Measurements from ENCODE around the gene IFNAR2.

IFNAR2 gene

GRCh38 chr21:33259428-33259827 lies 29.7 kb downstream of the IFNAR2 start:
- Histone ChIP-seq H3K27me3 (ENCODE audit: low read depth, low read length) (no peaks in the 10 kb centered on the region), H3K27ac (ENCODE audit: low read length) (no peak overlapping the region), H3K4me1 (ENCODE audit: control insufficient read depth in 1 of 2, insufficient read depth in 2 of 2, low read length in 2 of 2) (no peaks in the 10 kb centered on the region), H3K9me3 (ENCODE audit: control insufficient read depth in 1 of 2, low read length in 2 of 2) (peaks cover 0 to 2% of the 10 kb centered on the region in 2 donors), H3K36me3 (ENCODE audit: control insufficient read depth in 1 of 2, insufficient read depth in 2 of 2, low read length in 2 of 2) (peaks cover 28 to 48% of the 10 kb centered on the region in 2 donors), H3K4me3 (ENCODE audit: low read depth in 1 of 2, low read length in 2 of 2) (no peak overlapping the region)

GRCh38 chr21:33259995-33260394 lies 30.3 kb downstream of the IFNAR2 start:
- peaks cover 0 to 2% of the 10 kb centered on the region in 2 donors for H3K9me3 ChIP-seq (ENCODE audit: control insufficient read depth in 1 of 2, low read length in 2 of 2)
- H3K4me3 ChIP-seq (ENCODE audit: low read depth in 1 of 2, low read length in 2 of 2), result no peak overlapping the region
- peaks cover 23 to 42% of the 10 kb centered on the region in 2 donors for H3K36me3 ChIP-seq (ENCODE audit: control insufficient read depth in 1 of 2, insufficient read depth in 2 of 2, low read length in 2 of 2)
- no peak overlapping the region for H3K27ac ChIP-seq (ENCODE audit: low read length)
- no peaks in the 10 kb centered on the region for H3K27me3 ChIP-seq (ENCODE audit: low read depth, low read length)
- H3K4me1 ChIP-seq (ENCODE audit: control insufficient read depth in 1 of 2, insufficient read depth in 2 of 2, low read length in 2 of 2), result no peaks in the 10 kb centered on the region

GRCh38 chr21:33261635-33262034 lies 31.9 kb downstream of the IFNAR2 start:
- peaks cover 17 to 28% of the 10 kb centered on the region in 2 donors for H3K36me3 ChIP-seq (ENCODE audit: control insufficient read depth in 1 of 2, insufficient read depth in 2 of 2, low read length in 2 of 2)
- no peaks in the 10 kb centered on the region for H3K4me1 ChIP-seq (ENCODE audit: control insufficient read depth in 1 of 2, insufficient read depth in 2 of 2, low read length in 2 of 2)
- H3K9me3 ChIP-seq (ENCODE audit: control insufficient read depth in 1 of 2, low read length in 2 of 2), result peaks cover 0 to 2% of the 10 kb centered on the region in 2 donors
- no peak overlapping the region for H3K27ac ChIP-seq (ENCODE audit: low read length)
- no peak overlapping the region for H3K4me3 ChIP-seq (ENCODE audit: low read depth in 1 of 2, low read length in 2 of 2)
- H3K27me3 ChIP-seq (ENCODE audit: low read depth, low read length), result no peaks in the 10 kb centered on the region

- Histone ChIP-seq H3K9me3 (ENCODE audit: control insufficient read depth in 1 of 2, low read length in 2 of 2) (peaks cover 0 to 2% of the 10 kb centered on the region in 2 donors), H3K4me1 (ENCODE audit: control insufficient read depth in 1 of 2, insufficient read depth in 2 of 2, low read length in 2 of 2) (no peaks in the 10 kb centered on the region), H3K27ac (ENCODE audit: low read length) (no peak overlapping the region), H3K36me3 (ENCODE audit: control insufficient read depth in 1 of 2, insufficient read depth in 2 of 2, low read length in 2 of 2) (peaks cover 12 to 15% of the 10 kb centered on the region in 2 donors), H3K4me3 (ENCODE audit: low read depth in 1 of 2, low read length in 2 of 2) (no peak overlapping the region), H3K27me3 (ENCODE audit: low read depth, low read length) (no peaks in the 10 kb centered on the region)
Observed at GRCh38 chr21:33262921-33263320, 33.2 kb downstream of the IFNAR2 start.

GRCh38 chr21:33264561-33264960 lies 34.8 kb downstream of the IFNAR2 start:
- H3K4me1 ChIP-seq (ENCODE audit: control insufficient read depth in 1 of 2, insufficient read depth in 2 of 2, low read length in 2 of 2), result peaks cover 0 to 5% of the 10 kb centered on the region in 2 donors

GRCh38 chr21:33265664-33266049 lies 35.9 kb downstream of the IFNAR2 start:
- peak overlapping the region; percentile 74 to 81 for H3K4me3 ChIP-seq (ENCODE audit: low read depth in 1 of 2, low read length in 2 of 2)
- H3K4me1 ChIP-seq (ENCODE audit: control insufficient read depth in 1 of 2, insufficient read depth in 2 of 2, low read length in 2 of 2), result peaks cover 0 to 5% of the 10 kb centered on the region in 2 donors
- peaks cover 14 to 25% of the 10 kb centered on the region in 2 donors for H3K36me3 ChIP-seq (ENCODE audit: control insufficient read depth in 1 of 2, insufficient read depth in 2 of 2, low read length in 2 of 2)
- H3K27ac ChIP-seq (ENCODE audit: low read length), result peak overlapping the region; percentile 86
- no peaks in the 10 kb centered on the region for H3K27me3 ChIP-seq (ENCODE audit: low read depth, low read length)
- no peaks in the 10 kb centered on the region for H3K9me3 ChIP-seq (ENCODE audit: control insufficient read depth in 1 of 2, low read length in 2 of 2)

More at GRCh38 chr21:33264561-33264960, 34.8 kb downstream of the IFNAR2 start:
- Histone ChIP-seq H3K36me3 (ENCODE audit: control insufficient read depth in 1 of 2, insufficient read depth in 2 of 2, low read length in 2 of 2) (peaks cover 14 to 25% of the 10 kb centered on the region in 2 donors), H3K4me3 (ENCODE audit: low read depth in 1 of 2, low read length in 2 of 2) (no peak overlapping the region), H3K9me3 (ENCODE audit: control insufficient read depth in 1 of 2, low read length in 2 of 2) (no peaks in the 10 kb centered on the region), H3K27ac (ENCODE audit: low read length) (no peak overlapping the region), H3K27me3 (ENCODE audit: low read depth, low read length) (no peaks in the 10 kb centered on the region)

- Histone ChIP-seq H3K4me3 (ENCODE audit: low read depth in 1 of 2, low read length in 2 of 2) (peak within 1 kb of the TSS; percentile 74 to 84), H3K27ac (ENCODE audit: low read length) (peak within 1 kb of the TSS; percentile 86), H3K36me3 (ENCODE audit: control insufficient read depth in 1 of 2, insufficient read depth in 2 of 2, low read length in 2 of 2) (peaks cover 19 to 25% of the 10 kb centered on the region in 2 donors), H3K4me1 (ENCODE audit: control insufficient read depth in 1 of 2, insufficient read depth in 2 of 2, low read length in 2 of 2) (peaks cover 0 to 5% of the 10 kb centered on the region in 2 donors), H3K9me3 (ENCODE audit: control insufficient read depth in 1 of 2, low read length in 2 of 2) (no peaks in the 10 kb centered on the region), H3K27me3 (ENCODE audit: low read depth, low read length) (no peaks in the 10 kb centered on the region)
Observed at GRCh38 chr21:33266050-33266788, 36.5 kb downstream of the IFNAR2 start, which contains the start of gene IL10RB. Gene IL10RB (plus strand): TSS chr21:33266367. CDS start chr21:33266466, 99 bp downstream.

- H3K4me1 ChIP-seq (ENCODE audit: control insufficient read depth in 1 of 2, insufficient read depth in 2 of 2, low read length in 2 of 2), result peaks cover 0 to 5% of the 10 kb centered on the region in 2 donors
- H3K36me3 ChIP-seq (ENCODE audit: control insufficient read depth in 1 of 2, insufficient read depth in 2 of 2, low read length in 2 of 2), result peaks cover 19 to 25% of the 10 kb centered on the region in 2 donors
- H3K27me3 ChIP-seq (ENCODE audit: low read depth, low read length), result no peaks in the 10 kb centered on the region
- H3K9me3 ChIP-seq (ENCODE audit: control insufficient read depth in 1 of 2, low read length in 2 of 2), result no peaks in the 10 kb centered on the region
- H3K27ac ChIP-seq (ENCODE audit: low read length), result peak overlapping the region; percentile 86
- H3K4me3 ChIP-seq (ENCODE audit: low read depth in 1 of 2, low read length in 2 of 2), result peak overlapping the region; percentile 74 to 84
Observed at GRCh38 chr21:33266789-33267135, 37.0 kb downstream of the IFNAR2 start.

GRCh38 chr21:33267250-33267649 lies 37.5 kb downstream of the IFNAR2 start:
- H3K36me3 ChIP-seq (ENCODE audit: control insufficient read depth in 1 of 2, insufficient read depth in 2 of 2, low read length in 2 of 2), result peaks cover 19 to 25% of the 10 kb centered on the region in 2 donors
- H3K27me3 ChIP-seq (ENCODE audit: low read depth, low read length), result no peaks in the 10 kb centered on the region
- H3K9me3 ChIP-seq (ENCODE audit: control insufficient read depth in 1 of 2, low read length in 2 of 2), result no peaks in the 10 kb centered on the region
- peak overlapping the region; percentile 86 for H3K27ac ChIP-seq (ENCODE audit: low read length)
- peak overlapping the region; percentile 74 to 84 for H3K4me3 ChIP-seq (ENCODE audit: low read depth in 1 of 2, low read length in 2 of 2)
- peaks cover 0 to 5% of the 10 kb centered on the region in 2 donors for H3K4me1 ChIP-seq (ENCODE audit: control insufficient read depth in 1 of 2, insufficient read depth in 2 of 2, low read length in 2 of 2)

- no peak overlapping the region for H3K27ac ChIP-seq (ENCODE audit: low read length)
- H3K4me1 ChIP-seq (ENCODE audit: control insufficient read depth in 1 of 2, insufficient read depth in 2 of 2, low read length in 2 of 2), result peaks cover 0 to 5% of the 10 kb centered on the region in 2 donors
- no peak overlapping the region for H3K4me3 ChIP-seq (ENCODE audit: low read depth in 1 of 2, low read length in 2 of 2)
- H3K36me3 ChIP-seq (ENCODE audit: control insufficient read depth in 1 of 2, insufficient read depth in 2 of 2, low read length in 2 of 2), result peaks cover 18 to 24% of the 10 kb centered on the region in 2 donors
- H3K9me3 ChIP-seq (ENCODE audit: control insufficient read depth in 1 of 2, low read length in 2 of 2), result no peaks in the 10 kb centered on the region
- H3K27me3 ChIP-seq (ENCODE audit: low read depth, low read length), result no peaks in the 10 kb centered on the region
Observed at GRCh38 chr21:33268393-33268736, 38.6 kb downstream of the IFNAR2 start.

GRCh38 chr21:33268737-33269441 lies 39.2 kb downstream of the IFNAR2 start:
- no peak overlapping the region for H3K4me3 ChIP-seq (ENCODE audit: low read depth in 1 of 2, low read length in 2 of 2)
- no peaks in the 10 kb centered on the region for H3K27me3 ChIP-seq (ENCODE audit: low read depth, low read length)
- H3K9me3 ChIP-seq (ENCODE audit: control insufficient read depth in 1 of 2, low read length in 2 of 2), result no peaks in the 10 kb centered on the region
- peaks cover 0 to 5% of the 10 kb centered on the region in 2 donors for H3K4me1 ChIP-seq (ENCODE audit: control insufficient read depth in 1 of 2, insufficient read depth in 2 of 2, low read length in 2 of 2)
- H3K27ac ChIP-seq (ENCODE audit: low read length), result no peak overlapping the region
- peaks cover 19 to 21% of the 10 kb centered on the region in 2 donors for H3K36me3 ChIP-seq (ENCODE audit: control insufficient read depth in 1 of 2, insufficient read depth in 2 of 2, low read length in 2 of 2)
